HG02973 (cell line): ENCODE data around the gene PLXDC2.
"Not testable (repeated sequence)": the region's sequence is repeated elsewhere in the genome, so short reads cannot be mapped to it uniquely, and the experiment has no call there.

Experiments used
- ATAC-seq: cut with Tn5 transposase; IDR thresholded peaks from one replicate; pipeline ENCODE4 v1.9.1; 2021; ENCODE audit warnings: moderate library complexity; ENCODE audit not compliant: unreplicated experiment

Gene PLXDC2

DNA sequence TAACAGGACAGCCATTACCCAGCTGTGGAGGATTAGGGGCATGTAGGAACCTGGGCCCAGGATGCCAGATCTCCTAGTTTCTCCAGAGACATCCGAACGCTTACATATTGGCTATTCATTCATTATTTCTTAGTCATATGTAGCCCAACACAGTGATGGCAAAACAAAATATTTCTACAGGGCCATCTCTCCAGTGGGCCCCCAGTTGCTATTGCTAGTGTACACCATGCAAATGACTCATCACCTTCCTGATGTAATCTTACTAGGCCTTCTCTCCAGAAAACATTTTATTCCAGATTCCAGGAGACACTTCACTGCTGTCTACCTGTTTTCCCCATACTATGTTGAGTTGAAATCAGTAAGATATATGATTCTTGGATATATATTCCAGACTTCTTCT, 201.7 kb downstream of the PLXDC2 start:
- ATAC-seq: no peak

GRCh38 chr10:20020677-20021076, 204.4 kb downstream of the PLXDC2 start:
- no peak for ATAC-seq

- ATAC-seq: no peak
Measured at GRCh38 chr10:20029523-20029922, 213.3 kb downstream of the PLXDC2 start.

GRCh38 chr10:20033476-20033875, 217.2 kb downstream of the PLXDC2 start:
- ATAC-seq: no peak

GRCh38 chr10:20034732-20035131, 218.5 kb downstream of the PLXDC2 start:
- ATAC-seq: no peak

- ATAC-seq: no peak
Measured at GRCh38 chr10:20040012-20040411, 223.8 kb downstream of the PLXDC2 start.

GRCh38 chr10:20041931-20042330, 225.7 kb downstream of the PLXDC2 start:
- no peak for ATAC-seq

- not testable (repeated sequence) for ATAC-seq
Measured at GRCh38 chr10:20045100-20045499, 228.9 kb downstream of the PLXDC2 start.

DNA sequence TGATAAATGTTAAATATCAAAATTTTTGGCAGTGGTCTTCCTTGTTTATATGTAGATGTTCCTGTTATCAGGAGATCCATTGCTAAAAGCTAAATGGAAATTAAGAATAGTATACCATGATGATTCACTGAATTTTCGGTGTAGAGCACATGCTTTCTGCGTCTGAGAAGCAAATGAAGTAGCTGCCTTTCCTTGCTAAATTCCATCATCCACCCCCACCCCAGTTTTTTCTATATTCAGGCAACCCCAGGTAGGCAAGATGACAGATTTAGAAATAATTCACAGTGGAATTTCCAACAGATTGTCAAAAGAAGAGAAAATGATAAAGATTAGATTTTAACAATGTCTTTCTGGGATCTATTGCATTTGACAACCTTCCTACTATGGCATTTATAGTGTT, 231.9 kb downstream of the PLXDC2 start:
- ATAC-seq: no peak

GRCh38 chr10:20058135-20058534, 241.9 kb downstream of the PLXDC2 start:
- ATAC-seq: no peak

- no peak for ATAC-seq
Measured at GRCh38 chr10:20059084-20059835, 243.0 kb downstream of the PLXDC2 start.

GRCh38 chr10:20065814-20066213, 249.6 kb downstream of the PLXDC2 start:
- no peak for ATAC-seq

GRCh38 chr10:20073167-20073566, 256.9 kb downstream of the PLXDC2 start:
- no peak for ATAC-seq

DNA sequence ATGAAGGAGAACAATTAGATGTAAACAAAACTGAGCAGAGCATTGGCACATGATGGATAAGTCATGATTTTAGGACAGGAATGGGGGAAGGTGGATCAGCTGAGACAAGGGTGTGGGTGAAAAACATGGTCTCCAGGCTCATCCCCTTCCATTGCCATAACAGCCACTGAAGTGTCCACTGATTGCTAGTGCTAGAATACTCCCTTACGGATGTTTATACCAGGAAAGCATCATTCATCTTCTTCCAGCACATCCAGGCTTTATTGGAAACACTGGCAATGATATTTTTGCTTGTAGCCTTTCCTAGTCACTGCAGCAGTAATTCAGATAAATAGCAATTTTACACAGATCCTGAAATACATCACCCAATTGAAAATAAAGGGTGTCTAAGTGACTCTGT, 259.5 kb downstream of the PLXDC2 start:
- ATAC-seq: no peak

- ATAC-seq: no peak
Measured at GRCh38 chr10:20084451-20084850, 268.2 kb downstream of the PLXDC2 start.

DNA sequence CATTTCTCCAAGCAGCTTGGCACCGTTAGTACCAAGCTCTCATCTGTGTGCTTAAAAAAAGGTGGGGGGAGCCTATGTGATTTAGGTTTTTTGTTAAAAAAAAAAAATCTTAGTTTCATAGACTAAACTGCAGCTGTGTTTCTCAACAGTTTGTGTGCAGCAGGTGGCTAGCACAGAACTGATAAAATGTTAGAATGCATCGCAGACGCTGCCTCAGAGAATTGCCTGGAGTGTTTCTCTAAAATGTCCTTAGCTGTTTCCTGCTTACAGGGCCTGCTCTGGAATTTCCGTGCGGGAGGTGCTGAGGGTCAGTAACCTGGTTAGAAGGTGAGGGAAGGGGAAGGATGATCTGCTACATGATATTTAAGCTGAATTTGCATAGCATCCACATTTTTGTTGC, 268.9 kb downstream of the PLXDC2 start:
- ATAC-seq: no peak

DNA sequence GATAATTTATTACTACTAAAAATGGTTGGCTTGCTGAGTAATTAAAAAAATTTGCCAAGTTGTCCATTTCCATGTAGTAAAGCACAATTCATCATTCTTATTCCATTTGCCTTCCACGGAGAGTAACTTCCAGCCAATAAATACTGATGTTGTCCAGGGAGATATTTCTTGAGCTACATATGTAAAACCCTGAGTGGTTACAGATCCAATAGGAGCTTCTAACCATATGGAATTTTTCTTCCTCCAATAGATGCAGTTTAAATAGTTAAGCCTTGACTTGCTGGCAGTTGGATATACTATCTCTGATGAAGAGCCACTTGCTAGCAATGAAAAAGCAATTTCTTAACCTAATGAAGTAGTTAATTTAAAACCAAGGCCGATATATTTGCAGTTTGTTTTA, 271.1 kb downstream of the PLXDC2 start:
- ATAC-seq: no peak

GRCh38 chr10:20088061-20088701, 271.9 kb downstream of the PLXDC2 start:
- ATAC-seq: no peak

DNA sequence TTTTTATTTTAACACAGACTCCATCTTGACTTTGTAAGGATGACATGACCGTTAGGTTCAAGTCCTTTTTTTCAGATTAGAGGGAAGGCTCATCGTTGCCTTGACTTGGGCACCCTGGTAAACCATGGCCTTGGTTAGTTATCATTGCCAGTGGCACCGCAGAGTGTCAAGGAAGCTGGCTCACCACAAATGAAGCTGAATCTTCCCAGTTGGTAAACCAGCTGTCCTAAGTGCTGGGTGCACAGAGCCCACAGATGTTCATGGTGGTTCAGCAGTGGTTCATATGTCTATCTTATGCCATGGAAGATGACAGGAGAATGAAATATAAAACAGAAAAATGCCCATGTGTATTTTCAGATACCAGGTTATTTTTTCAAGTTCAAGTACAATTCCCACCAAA, 273.6 kb downstream of the PLXDC2 start:
- no peak for ATAC-seq

DNA sequence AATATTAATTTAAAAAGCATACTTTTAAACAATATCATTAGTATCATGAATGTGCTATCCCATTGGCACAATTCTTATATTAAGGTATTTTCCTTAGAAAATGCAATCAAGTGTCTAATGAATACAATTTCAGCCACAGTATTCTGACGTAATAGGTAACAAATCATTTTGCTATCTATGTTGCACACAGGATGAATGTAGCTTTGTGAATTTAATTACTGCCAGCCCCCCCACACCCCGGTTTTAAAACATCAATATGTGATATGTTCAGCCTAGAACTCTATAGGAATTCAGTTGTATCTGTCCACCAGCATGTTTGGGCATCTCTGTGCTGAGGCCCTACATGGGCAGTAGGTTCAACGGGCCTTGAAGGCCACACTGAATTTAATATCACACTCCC, 274.6 kb downstream of the PLXDC2 start:
- ATAC-seq: no peak

GRCh38 chr10:20091698-20092097, 275.5 kb downstream of the PLXDC2 start:
- ATAC-seq: no peak

DNA sequence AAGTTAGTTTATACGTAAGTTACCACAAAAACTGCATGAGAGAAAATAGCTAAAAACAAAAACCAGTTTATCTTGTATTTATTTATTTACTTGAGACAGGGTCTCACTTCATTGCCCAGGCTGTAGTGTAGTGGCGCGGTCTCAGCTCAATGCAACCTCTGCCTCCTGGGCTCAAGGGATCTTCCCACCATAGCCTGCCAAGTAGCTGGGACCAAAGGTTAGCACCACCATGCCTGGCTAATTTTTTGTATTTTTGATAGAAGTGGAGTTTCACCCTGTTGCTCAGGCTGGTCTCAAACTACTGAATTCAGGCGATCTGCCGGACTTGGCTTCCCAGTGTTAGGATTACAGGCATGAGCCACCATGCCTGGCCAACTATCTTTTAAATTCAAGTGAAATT, 277.4 kb downstream of the PLXDC2 start:
- ATAC-seq: no peak
